Pulmonary artery endothelial cell (primary cell): ENCODE measurements around the gene CEP135. TPM values are rescaled to one million over a fixed set of nuclear protein-coding genes. Genes with fewer than 3 reads are reported as not detected.

Experiments used
- DNase-seq: peaks from one replicate; pipeline ENCODE4 v3.0.0-alpha.2; 2011; ENCODE audit warnings: low read depth, low spot score
- total RNA-seq: library from RNA; depleted of rRNA; stranded (reverse); fragments of >200 nt; gene quantifications from 2 replicates; pipeline ENCODE4 v1.2.3, GENCODE V29; 2014

The CEP135 gene
- total RNA-seq, 1 donor from 2014 or later, result 7.4 TPM

GRCh38 chr4:56007154-56007553 is 58.4 kb downstream of the CEP135 start:
- DNase-seq, result no peak

- no peak for DNase-seq
These were observed 59.5 kb downstream of the CEP135 start for GRCh38 chr4:56008206-56008605.

GRCh38 chr4:56026596-56026995 is 77.9 kb downstream of the CEP135 start:
- DNase-seq, result peak; percentile 5

- DNase-seq, result no peak
These were observed 79.4 kb downstream of the CEP135 start for GRCh38 chr4:56028165-56028564.

GRCh38 chr4:56038487-56039162 is 89.9 kb downstream of the CEP135 start:
- DNase-seq, result no peak

GRCh38 chr4:56040842-56041241 is 92.1 kb downstream of the CEP135 start:
- DNase-seq, result no peak

- no peak for DNase-seq
These were observed 93.5 kb downstream of the CEP135 start for GRCh38 chr4:56042225-56042624.

- no peak for DNase-seq
These were observed 99.6 kb downstream of the CEP135 start for GRCh38 chr4:56048383-56048701.

GRCh38 chr4:56048702-56049431 is 100.1 kb downstream of the CEP135 start:
- peak; percentile 3 for DNase-seq

- no peak for DNase-seq
These were observed 101.9 kb downstream of the CEP135 start for GRCh38 chr4:56050625-56051024.

- DNase-seq, result no peak
These were observed 102.4 kb downstream of the CEP135 start for GRCh38 chr4:56051029-56051709.

GRCh38 chr4:56051710-56052075 is 102.9 kb downstream of the CEP135 start:
- no peak for DNase-seq

GRCh38 chr4:56052481-56052880 is 103.7 kb downstream of the CEP135 start:
- no peak for DNase-seq

GRCh38 chr4:56052966-56053365 is 104.2 kb downstream of the CEP135 start:
- DNase-seq, result no peak

- no peak for DNase-seq
These were observed 106.6 kb downstream of the CEP135 start for GRCh38 chr4:56055027-56055977.

GRCh38 chr4:56055991-56056390 is 107.2 kb downstream of the CEP135 start:
- DNase-seq, result no peak

GRCh38 chr4:56058555-56058954 is 109.8 kb downstream of the CEP135 start:
- no peak for DNase-seq

GRCh38 chr4:56060036-56060435 is 111.3 kb downstream of the CEP135 start:
- no peak for DNase-seq

GRCh38 chr4:56062106-56062505 is 113.4 kb downstream of the CEP135 start:
- DNase-seq, result no peak

- DNase-seq, result no peak
These were observed 113.9 kb downstream of the CEP135 start for GRCh38 chr4:56062526-56063145.

GRCh38 chr4:56066493-56066892 is 117.7 kb downstream of the CEP135 start:
- no peak for DNase-seq
